Activated T-helper 1 cell treated with Interleukin-2 at 50 U/mL for 16 hours (primary cell): ENCODE results near the gene STK10.
A peak's percentile ranks its signal among the peaks of the same experiment; 100 is the strongest.

Source experiments
- DNase-seq: peaks from one replicate; pipeline ENCODE4 v3.0.0-alpha.2; 2020; ENCODE audit warnings: low read depth

Gene STK10

GRCh38 chr5:172188893-172189692 is 1.1 kb upstream of the STK10 start:
- DNase-seq = no peak

DNA sequence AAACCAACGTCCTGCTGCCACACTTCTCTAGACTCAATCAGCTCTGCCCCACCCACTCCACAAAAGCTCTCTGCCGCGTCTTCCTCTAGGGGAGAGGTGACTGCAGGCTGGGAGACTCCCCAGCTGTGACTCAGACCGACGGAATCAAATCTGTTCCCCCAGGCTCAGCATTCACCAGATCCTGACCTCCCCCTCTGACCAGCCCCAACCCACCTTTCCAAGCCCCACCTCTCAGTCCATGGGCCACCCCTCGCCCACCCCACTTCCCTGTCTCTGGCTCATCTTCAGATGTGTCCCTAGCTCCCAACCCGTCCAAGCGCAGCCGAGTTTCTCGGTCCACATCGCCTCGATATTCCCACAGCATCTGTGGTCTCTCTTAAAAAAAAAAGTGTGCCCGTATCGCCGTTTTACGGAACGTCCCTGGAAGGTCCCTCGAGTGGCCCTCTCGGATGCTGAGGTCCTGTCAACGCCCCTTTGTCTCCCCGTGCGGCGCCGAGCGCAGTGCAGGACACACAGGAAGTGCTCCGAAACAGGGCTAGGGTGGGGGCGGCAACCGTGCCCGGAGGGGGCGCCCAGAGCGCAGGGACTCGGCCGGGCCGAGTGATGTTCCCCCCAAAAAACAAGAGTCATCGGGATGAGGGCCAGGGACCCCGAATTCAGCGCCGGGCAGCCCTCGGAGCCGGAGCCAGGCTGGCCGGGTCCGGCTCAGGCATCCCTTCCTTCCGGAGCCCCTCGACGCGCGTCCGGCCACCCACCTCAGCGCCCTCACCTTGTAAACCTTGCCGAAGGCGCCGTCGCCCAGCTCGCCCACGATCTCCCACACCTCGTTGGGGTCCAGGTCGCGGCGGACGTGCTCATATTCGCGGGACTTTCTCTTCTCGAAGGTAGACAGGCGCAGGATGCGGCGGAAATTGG is 649 bp downstream of the STK10 start:
- peak; percentile 55 for DNase-seq

- no peak for DNase-seq
Measured at GRCh38 chr5:172186114-172186695, 1.8 kb downstream of the STK10 start.

DNA sequence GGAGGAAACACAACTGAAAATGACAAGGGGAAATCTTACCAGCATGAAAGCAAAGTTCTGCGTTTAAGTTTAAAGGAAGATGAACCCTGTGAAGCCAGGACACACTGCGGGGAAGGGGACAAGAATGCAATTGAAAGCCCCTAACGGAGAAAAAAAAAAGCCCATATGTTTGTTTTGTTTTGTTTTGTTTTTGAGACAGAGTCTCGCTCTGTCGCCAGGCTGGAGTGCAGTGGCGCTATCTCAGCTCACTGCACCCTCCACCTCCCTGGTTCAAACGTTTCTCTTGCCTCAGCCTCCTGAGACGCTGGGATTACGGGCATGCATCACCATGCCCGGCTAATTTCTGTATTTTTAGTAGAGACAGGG is 2.9 kb downstream of the STK10 start:
- no peak for DNase-seq

- DNase-seq = no peak
Measured at GRCh38 chr5:172183881-172184280, 4.1 kb downstream of the STK10 start.

DNA sequence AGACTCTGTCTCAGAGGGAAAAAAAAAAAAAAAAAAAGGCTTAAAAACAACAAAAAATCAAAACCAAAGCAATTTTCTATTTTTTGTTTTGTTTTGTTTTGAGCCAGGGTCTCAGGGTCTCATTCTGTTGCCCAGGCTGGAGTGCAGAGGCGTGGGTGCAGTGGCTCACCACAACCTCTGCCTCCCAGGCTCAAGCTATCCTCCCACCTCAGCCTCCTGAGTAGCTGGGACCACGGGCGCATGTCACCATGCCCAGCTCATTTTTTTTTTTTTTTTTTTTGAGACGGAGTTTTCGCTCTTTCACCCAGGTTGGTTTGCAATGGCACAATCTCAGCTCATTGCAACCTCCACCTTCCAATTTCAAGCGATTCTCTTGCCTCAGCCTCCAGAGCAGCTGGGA is 5.7 kb downstream of the STK10 start:
- DNase-seq = no peak

DNA sequence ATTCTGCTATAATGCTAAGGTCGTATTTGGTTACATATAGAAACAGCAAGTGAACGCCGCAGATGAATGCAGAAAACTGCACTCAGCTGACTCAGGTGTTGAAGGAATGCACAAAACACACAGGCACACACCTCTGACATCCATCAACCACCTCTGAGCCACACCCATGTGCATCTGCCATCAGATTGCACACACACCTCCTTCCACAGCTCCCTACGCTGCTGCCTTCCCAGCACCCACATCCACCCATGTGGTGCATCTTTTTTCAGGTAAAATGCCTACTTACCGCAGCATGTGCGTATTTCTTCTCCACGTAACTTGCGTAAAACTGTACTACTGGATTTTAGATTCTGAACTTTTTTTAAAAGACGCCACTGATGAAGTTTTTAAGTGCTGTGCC is 7.1 kb downstream of the STK10 start:
- no peak for DNase-seq

- peak; percentile 32 for DNase-seq
Measured at GRCh38 chr5:172178991-172179989, 8.7 kb downstream of the STK10 start.

DNA sequence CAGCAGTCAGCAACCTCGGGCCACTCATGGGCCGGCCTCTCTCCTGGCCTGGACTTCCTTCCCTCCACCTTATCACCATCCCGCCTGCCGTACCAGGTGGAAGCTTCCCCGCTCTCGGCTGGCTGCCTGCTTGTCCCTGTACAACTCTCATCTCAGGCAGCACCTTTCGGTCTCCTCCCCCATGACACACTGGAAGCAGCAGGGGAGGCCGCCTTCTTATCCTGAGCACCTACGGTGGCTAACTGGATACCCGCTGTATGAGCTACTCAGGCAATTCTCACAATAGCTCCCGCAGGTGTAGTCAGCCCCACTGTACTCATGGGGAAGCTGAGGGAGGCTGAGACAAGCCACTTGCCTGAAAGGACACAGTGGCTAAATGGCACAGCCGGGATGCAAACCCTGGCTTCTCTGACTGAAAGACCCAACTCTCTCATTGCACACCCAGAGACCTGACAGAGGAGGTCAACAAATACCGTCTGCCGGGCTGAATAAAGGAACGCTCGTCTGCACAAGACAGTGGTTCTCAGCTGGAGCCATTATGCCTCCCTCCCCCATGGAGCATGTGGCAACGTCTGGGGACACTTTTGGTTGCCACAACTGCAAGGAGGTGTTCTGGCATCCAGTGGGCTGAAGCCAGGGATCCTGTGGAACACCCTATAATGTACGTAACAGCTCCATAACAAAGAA is 9.6 kb downstream of the STK10 start:
- DNase-seq = peak; percentile 38

DNA sequence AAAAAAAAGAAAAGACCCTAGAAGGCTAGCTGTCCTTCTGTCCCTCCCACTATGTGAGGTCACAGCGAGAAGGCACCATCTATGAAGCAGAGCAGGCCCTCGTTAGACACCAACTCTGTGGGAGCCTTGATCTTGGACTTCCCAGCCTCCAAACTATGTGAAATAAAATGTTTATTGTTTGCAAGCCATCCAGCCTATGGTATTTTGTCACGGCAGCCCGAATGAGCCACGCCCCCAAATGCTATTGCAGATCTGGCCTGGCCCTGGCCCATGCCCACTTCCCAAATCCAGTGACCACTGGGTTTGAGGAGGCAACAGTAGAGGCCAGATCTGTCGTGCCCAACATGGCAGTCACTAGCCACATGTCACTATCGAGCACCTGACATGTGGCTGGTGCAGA is 10.8 kb downstream of the STK10 start:
- no peak for DNase-seq

DNA sequence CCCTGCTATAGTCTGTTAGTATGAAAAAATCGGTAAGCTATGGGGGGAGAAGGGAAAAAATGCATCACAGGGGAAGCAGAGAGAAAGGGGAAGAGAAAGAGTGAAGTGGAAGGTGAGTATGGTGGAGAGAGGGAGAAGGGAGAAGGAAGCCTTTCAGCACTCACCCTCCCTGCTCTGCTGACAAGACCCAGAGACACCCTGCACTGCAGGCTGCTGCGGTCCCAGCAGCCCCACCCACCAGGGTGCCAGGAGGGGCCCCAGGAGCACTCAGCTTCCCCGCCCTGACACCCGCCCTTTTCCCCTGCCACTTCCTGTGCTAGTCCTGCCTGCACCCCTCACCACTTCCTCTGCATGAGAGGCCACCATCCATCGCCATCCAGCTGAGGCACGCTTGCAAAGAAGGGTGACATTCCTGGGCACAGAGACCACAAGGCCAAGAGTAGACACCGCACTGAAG is 12.7 kb downstream of the STK10 start:
- peak; percentile 89 for DNase-seq

- peak; percentile 53 for DNase-seq
Measured at GRCh38 chr5:172173564-172174153, 14.4 kb downstream of the STK10 start.

DNA sequence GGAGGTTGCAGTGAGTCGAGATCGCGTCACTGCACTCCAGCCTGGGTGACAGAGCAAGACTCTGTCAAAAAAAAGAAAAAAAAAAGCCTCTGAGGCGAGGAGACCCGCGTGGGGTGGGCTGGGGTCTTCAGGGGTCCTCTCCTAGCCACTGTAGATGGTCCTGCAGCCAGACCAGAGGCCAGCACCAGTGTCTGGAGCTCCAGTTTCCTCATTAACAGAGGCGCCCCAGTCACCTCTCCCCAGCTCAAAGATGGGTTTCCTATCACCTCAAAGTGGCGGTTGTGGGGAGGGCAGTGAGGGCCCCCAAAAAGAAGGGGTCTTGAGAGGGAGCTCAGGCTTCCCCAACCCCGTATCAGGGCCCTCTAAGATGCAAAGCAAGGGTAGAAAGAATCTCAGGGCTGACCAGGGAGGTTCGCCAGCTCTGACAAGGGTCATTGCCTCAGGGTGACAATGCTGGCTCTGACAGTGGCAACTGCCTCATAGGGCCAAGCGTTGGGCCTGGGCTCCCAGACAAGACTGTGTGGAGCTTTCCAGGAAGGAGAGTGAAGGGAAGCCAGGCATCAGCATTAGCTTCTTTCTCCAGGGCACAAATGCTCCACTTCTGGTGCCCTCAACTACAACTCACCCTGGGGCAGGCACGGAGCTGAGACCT is 15.0 kb downstream of the STK10 start:
- no peak for DNase-seq

GRCh38 chr5:172171118-172171517 is 16.9 kb downstream of the STK10 start:
- DNase-seq = no peak

- DNase-seq = no peak
Measured at GRCh38 chr5:172170251-172170701, 17.7 kb downstream of the STK10 start.

DNA sequence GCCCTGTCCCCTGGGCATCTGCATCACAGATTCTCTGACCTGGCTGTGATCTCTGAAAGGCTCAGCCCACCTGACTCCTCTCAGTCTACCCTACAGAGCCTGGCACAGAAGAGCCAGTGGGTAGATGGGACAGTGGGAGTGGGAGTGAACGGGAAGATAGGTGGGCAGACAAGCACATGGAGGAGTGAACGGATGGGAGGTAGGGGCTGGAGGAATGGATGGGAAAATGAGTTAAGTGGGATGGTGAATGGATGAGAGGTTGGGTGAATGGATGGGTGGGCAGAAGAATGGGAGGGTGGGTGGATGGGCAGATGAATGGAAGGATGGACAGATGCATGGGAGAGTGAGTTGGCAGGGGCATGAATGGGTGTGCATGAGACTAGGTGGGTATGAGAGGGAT is 18.8 kb downstream of the STK10 start:
- DNase-seq = no peak

DNA sequence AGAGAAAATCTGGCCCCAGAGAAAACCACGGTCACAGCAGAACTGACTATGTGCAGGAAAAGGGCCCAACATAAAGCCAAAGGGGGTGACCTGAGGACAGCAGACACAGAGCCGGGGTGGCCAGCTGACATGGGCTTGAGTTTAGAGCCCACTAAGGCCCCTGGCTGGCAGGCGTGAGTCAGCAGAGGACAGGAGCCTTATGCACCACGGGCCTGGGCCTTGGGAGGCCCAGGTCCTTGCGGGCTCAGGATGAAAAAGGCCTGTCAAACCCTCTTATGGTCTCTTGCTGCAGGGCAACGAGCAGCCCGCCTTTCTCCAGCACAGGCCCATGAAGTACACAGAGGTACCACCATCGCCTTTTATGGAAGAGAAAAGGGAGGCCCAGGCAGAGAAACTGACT is 19.7 kb downstream of the STK10 start:
- no peak for DNase-seq

DNA sequence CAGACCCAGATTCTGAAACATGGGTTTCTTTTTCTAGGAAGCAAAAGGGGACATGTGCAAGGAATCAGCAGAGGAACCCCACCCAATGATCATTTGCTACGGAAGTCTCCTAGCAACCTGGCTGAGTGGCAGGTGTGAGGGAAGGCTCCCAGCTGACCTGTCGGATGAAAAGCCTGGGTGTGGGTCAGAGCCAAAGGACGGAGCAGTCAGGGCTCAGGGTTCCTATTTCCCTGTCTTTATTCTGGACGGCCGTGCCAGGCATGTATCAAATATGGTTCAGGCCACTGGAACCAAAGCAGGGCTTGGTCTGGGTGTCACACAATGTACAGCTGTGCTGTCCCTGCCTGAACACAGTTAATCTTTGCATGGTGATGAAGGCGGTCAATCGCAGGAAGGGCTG is 20.1 kb downstream of the STK10 start:
- no peak for DNase-seq

GRCh38 chr5:172166030-172166826 is 21.8 kb downstream of the STK10 start:
- no peak for DNase-seq
